Type B pancreatic cell (in vitro differentiated cells): ENCODE results near the gene EPAS1. TPM values are rescaled to one million over a fixed set of nuclear protein-coding genes. Genes with fewer than 3 reads are reported as not detected.
A peak's percentile ranks its signal among the peaks of the same experiment; 100 is the strongest.

Source experiments
- DNase-seq: peaks from one replicate; pipeline ENCODE4 v3.0.0; 2021; ENCODE audit warnings: mixed read lengths; ENCODE audit not compliant: unreplicated experiment; ENCODE audit errors: extremely low spot score
- H3K27ac Mint-ChIP-seq: 2 replicates; pipeline ENCODE4 v1.8.0; 2021; ENCODE audit warnings: mild to moderate bottlenecking, mixed read lengths
- H3K27me3 Mint-ChIP-seq: 2 replicates; pipeline ENCODE4 v1.8.0; 2021; ENCODE audit warnings: mixed read lengths
- H3K36me3 Mint-ChIP-seq: 2 replicates; pipeline ENCODE4 v1.8.0; 2021; ENCODE audit warnings: mixed read lengths
- H3K4me1 Mint-ChIP-seq: one replicate; pipeline ENCODE4 v1.8.0; 2021; ENCODE audit warnings: mixed read lengths; ENCODE audit not compliant: unreplicated experiment
- H3K4me3 Mint-ChIP-seq: 2 replicates; pipeline ENCODE4 v1.8.0; 2021; ENCODE audit warnings: mild to moderate bottlenecking, mixed read lengths
- H3K9me3 Mint-ChIP-seq: 2 replicates; pipeline ENCODE4 v1.8.0; 2021; ENCODE audit warnings: mixed read lengths
- CTCF ChIP-seq: fragments of 200-600 bp; sonication (generic); conservative IDR thresholded peaks from 2 replicates; pipeline ENCODE4 v1.5.0; 2021; ENCODE audit warnings: antibody characterized with exemption, mild to moderate bottlenecking
- total RNA-seq: library from RNA; stranded (reverse); gene quantifications from 2 replicates; pipeline ENCODE4 v1.2.1, GENCODE V29; 2021; ENCODE audit warnings: low replicate concordance

The EPAS1 gene
- total RNA-seq, 1 donor from 2014 or later = 59.8 TPM

GRCh38 chr2:46296216-46296839 is 879 bp upstream of the EPAS1 start:
- peak overlapping the region; percentile 81 for H3K4me3 Mint-ChIP-seq
- DNase-seq = no peak
- no peak for TF ChIP-seq CTCF
- peak overlapping the region; percentile 58 for H3K27ac Mint-ChIP-seq
- peaks cover 85% of the 10 kb centered on the region for H3K27me3 Mint-ChIP-seq
- H3K36me3 Mint-ChIP-seq = no peaks in the 10 kb centered on the region
- peaks cover 8% of the 10 kb centered on the region for H3K4me1 Mint-ChIP-seq
- no peaks in the 10 kb centered on the region for H3K9me3 Mint-ChIP-seq

- peaks cover 90% of the 10 kb centered on the region for H3K27me3 Mint-ChIP-seq
- H3K27ac Mint-ChIP-seq = peak overlapping the region; percentile 92
- H3K4me3 Mint-ChIP-seq = peak overlapping the region; percentile 97
- no peaks in the 10 kb centered on the region for H3K9me3 Mint-ChIP-seq
- peaks cover 13% of the 10 kb centered on the region for H3K4me1 Mint-ChIP-seq
- TF ChIP-seq CTCF = no peak
- peak; percentile 72 for DNase-seq
- no peaks in the 10 kb centered on the region for H3K36me3 Mint-ChIP-seq
Observed at GRCh38 chr2:46297546-46298271, 502 bp downstream of the EPAS1 start.

- Mint-ChIP-seq H3K27ac (peak overlapping the region; percentile 92), H3K4me1 (peaks cover 13% of the 10 kb centered on the region), H3K4me3 (peak overlapping the region; percentile 97), H3K27me3 (peaks cover 87% of the 10 kb centered on the region), H3K36me3 (no peaks in the 10 kb centered on the region), H3K9me3 (no peaks in the 10 kb centered on the region)
- DNase-seq = no peak
- TF ChIP-seq CTCF = no peak
Observed at GRCh38 chr2:46298272-46298521, 990 bp downstream of the EPAS1 start.

GRCh38 chr2:46298522-46299353 is 1.5 kb downstream of the EPAS1 start:
- TF ChIP-seq CTCF = peak; percentile 23
- peak overlapping the region; percentile 93 for H3K27ac Mint-ChIP-seq

GRCh38 chr2:46299365-46300263 is 2.4 kb downstream of the EPAS1 start:
- H3K4me1 Mint-ChIP-seq = peaks cover 16% of the 10 kb centered on the region
- H3K27ac Mint-ChIP-seq = peak overlapping the region; percentile 93
- no peak for TF ChIP-seq CTCF
- no peaks in the 10 kb centered on the region for H3K9me3 Mint-ChIP-seq
- DNase-seq = no peak
- H3K4me3 Mint-ChIP-seq = peak overlapping the region; percentile 97
- peaks cover 82% of the 10 kb centered on the region for H3K27me3 Mint-ChIP-seq
- H3K36me3 Mint-ChIP-seq = peaks cover under 1% of the 10 kb centered on the region

More at GRCh38 chr2:46298522-46299353, 1.5 kb downstream of the EPAS1 start:
- no peak for DNase-seq
- peak overlapping the region; percentile 97 for H3K4me3 Mint-ChIP-seq
- H3K36me3 Mint-ChIP-seq = no peaks in the 10 kb centered on the region
- no peaks in the 10 kb centered on the region for H3K9me3 Mint-ChIP-seq
- H3K4me1 Mint-ChIP-seq = peaks cover 16% of the 10 kb centered on the region
- peaks cover 87% of the 10 kb centered on the region for H3K27me3 Mint-ChIP-seq
